Stromal cell of bone marrow (primary cell): Measurements from ENCODE around the gene CALHM5.
"Not testable (repeated sequence)": the region's sequence is repeated elsewhere in the genome, so short reads cannot be mapped to it uniquely, and the experiment has no call there.

Experiments used
- DNase-seq: peaks from one replicate; pipeline ENCODE4 v3.0.0-alpha.2; 2012; ENCODE audit warnings: low read depth

Gene CALHM5, protein sequence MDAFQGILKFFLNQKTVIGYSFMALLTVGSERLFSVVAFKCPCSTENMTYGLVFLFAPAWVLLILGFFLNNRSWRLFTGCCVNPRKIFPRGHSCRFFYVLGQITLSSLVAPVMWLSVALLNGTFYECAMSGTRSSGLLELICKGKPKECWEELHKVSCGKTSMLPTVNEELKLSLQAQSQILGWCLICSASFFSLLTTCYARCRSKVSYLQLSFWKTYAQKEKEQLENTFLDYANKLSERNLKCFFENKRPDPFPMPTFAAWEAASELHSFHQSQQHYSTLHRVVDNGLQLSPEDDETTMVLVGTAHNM

DNA sequence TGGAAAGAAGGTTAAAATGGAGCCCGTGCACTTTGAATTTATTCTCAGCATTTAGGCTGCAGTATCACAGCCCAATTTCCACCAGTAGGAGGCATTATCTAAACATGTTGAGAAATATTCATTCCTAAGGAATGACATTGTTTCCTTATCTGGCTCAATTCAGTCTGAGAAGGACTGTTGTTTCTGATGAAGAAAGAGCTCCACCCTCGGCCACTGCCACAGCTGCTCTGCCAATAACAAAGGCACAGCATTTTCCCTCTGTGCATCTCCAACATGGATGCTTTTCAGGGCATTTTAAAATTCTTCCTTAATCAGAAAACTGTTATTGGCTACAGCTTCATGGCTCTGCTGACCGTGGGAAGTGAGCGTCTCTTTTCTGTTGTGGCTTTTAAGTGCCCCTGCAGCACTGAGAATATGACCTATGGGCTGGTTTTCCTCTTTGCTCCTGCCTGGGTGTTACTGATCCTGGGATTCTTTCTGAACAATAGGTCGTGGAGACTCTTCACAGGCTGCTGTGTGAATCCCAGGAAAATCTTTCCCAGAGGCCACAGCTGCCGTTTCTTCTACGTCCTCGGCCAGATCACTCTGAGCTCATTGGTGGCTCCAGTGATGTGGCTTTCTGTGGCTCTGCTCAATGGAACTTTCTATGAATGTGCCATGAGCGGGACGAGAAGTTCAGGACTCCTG is at the start of gene CALHM5:
CALHM5 (plus strand) TSS at position 216 of the 687 bp plus-strand sequence; CDS start at position 274, 58 bp downstream.
- peak; percentile 87 for DNase-seq

DNA sequence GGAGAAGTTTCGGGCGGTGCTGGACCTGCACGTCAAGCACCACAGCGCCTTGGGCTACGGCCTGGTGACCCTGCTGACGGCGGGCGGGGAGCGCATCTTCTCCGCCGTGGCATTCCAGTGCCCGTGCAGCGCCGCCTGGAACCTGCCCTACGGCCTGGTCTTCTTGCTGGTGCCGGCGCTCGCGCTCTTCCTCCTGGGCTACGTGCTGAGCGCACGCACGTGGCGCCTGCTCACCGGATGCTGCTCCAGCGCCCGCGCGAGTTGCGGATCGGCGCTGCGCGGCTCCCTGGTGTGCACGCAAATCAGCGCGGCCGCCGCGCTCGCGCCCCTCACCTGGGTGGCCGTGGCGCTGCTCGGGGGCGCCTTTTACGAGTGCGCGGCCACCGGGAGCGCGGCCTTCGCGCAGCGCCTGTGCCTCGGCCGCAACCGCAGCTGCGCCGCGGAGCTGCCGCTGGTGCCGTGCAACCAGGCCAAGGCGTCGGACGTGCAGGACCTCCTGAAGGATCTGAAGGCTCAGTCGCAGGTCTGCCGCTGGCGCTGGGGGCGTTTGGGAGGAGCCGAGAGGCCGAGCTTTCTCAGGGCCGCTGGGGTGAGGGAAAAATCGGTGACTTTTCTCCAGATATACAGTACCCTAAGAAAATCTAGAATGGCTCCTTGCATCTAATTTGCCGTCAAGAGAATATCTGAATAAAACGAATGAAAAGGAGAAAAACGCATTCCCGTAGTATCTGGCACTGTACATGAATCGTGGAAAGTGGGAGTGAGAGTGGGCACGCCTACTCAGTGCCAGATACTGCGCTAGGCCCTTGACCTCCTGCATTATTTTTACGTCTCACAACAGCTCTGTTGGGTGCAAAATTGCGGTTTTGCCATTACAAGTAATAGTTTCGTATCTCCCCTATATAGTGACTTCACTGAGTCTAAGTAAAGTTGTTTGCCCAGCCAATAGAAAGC is 49.2 kb upstream of the CALHM5 start:
- DNase-seq: no peak

DNA sequence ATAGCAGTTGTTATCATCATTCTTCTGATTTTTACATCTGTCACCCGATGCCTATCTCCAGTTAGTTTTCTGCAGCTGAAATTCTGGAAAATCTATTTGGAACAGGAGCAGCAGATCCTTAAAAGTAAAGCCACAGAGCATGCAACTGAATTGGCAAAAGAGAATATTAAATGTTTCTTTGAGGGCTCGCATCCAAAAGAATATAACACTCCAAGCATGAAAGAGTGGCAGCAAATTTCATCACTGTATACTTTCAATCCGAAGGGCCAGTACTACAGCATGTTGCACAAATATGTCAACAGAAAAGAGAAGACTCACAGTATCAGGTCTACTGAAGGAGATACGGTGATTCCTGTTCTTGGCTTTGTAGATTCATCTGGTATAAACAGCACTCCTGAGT is 48.1 kb upstream of the CALHM5 start:
- no peak for DNase-seq

DNA sequence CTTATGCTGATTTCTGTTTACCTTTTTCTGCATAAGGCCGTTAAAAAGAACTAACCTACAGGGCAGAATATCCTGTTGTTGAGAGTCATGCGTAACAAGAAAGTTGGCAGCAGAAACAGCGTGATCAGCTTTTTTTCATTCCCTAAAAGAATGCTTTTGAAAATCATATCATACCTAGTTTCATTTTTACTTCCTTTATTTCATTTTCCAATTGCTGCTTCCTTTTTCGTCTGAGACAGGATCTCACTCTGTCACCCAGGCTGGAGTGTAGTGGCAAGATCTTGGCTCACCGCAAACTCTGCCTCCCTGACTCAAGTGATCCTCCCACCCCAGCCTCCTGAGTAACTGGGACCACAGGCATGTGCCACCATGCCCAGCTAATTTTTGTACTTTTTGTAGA is 46.2 kb upstream of the CALHM5 start:
- DNase-seq: no peak

DNA sequence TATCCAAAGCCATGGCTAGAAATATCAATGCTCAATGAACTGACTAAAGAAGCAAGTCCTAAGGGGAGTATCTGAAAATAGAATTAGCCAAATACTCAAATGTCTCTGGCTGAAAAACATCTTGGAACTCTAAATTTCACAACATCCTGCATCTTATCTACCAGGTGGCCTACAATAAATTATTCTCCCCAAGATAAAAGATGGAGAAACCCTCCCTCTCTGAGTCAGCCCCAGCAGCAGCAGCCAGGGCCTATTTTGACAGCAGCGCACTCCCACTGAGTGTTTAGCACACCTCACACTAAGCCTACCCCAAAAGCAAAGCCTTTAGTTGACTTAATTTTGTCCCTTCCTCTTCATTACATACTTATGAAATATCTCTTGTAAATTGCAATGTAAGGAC is 44.3 kb upstream of the CALHM5 start:
- DNase-seq: no peak

DNA sequence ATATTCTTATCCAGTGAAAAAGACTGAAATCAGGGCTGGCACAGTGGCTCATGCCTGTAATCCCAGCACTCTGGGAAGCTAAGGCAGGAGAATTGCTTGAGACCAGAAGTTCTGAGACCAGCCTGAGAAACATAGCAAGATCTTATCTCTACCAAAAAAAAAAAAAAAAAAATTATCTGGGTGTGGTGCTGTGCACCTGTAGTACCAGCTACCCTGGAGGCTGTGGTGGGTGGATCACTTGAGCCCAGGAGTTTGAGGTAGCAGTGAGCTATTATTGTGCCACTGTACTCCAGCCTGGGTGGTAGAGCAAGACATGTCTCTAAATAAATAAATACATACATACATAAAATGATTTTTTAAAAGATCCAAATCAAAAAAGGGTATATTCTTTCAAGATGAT is 43.9 kb upstream of the CALHM5 start:
- DNase-seq: no peak

DNA sequence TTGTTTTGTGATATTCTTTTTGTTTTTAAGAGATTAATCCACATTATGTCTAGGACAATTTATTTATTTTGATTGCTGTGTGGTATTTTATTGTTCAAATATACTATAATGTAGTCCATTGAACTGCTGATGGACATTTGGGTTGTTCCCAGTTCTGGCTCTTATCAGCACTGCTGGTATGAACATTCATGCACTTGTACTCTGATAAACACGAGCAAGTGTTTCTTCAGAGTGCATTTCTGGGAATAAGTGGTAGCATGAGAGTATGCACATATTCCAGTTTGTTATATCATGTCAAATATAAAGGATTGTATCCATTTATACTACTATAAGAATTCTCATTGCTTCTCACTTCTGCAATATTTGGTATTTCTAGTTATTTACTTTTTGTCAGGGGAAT is 43.1 kb upstream of the CALHM5 start:
- no peak for DNase-seq

DNA sequence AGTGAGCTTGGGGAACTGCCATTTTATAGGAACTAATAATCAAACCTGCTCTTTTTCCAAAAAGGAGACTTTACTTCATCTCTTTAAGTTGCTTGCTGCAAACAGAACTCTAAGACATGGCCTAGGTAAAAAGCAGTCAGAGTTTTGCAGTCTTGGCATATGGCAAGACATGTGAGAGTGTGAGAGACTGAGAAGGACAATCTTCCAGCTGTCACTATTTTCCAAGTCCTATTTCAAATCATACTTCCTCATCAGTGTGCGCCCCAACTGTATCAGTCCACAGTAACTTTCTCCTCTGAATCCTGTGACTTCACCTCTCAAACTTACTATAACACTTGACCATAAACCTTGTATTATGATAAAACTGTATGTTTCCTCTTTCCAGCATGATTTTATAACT is 39.9 kb upstream of the CALHM5 start:
- no peak for DNase-seq

DNA sequence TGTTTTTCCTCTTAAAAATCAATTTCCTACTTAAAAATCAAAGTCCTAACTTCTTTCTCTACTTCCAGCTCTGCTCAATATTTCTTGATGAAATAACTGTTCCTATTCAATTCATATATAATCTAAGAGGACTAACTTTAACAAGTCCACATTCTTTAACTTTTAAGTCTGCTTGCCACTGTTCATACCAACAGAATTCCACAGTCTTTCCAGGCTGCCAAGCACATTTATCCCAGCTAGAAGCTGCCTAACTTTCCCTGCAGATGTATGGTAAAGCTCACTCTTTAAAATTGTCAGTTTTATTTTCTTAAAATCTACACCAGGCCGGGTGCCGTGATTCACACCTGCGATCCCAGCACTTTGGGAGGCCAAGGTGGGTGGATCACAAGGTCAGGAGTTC is 38.7 kb upstream of the CALHM5 start:
- DNase-seq: no peak

DNA sequence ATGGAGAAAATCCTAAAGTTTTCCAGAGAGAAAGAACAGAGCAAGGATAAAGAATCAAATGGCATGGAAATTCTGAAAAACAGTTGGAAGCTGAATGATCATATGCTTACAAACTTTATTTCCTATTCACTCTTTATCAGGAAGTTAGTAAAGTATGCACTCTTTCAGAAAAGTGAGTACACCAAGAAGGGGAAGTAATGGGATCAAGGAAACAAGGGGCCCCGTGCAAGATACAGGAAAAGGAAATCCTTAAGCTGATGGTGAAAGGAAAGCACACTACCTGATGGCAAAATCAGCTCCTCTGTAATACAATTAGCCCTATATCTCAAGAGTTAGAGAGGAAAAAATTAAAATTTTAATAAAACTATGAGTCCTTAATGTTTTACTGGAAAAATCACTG is 36.3 kb upstream of the CALHM5 start:
- no peak for DNase-seq

DNA sequence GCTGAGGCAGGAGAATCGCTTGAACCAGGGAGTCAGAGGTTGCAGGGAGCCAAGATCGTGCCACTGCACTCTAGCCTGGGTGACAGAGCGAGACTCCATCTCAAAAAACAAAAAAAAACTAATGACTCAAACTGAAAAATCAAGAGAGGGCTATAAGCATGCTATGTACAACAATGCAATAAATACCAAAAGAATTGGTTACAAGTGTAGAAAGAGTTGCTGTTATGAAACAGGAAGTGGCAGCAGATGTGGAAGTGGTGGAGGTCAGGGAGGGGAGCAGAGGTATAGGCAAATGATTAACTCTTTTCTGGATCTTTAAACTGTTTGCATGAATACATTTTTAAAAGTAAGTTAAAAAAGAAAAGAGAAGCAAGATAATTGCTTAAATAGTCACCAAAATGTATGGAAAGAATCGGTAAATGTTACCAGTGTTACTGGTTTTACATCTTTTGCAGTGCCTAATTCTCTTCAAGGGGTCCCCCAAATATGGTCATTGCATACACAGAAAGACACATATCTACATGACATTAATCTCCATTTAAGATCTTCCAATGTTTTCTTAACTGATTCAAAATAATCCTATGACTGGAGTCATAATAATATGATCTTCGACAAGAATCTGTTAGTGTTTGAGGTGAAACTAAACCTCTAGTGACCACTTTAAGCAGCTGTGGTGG is 35.3 kb upstream of the CALHM5 start:
- no peak for DNase-seq

DNA sequence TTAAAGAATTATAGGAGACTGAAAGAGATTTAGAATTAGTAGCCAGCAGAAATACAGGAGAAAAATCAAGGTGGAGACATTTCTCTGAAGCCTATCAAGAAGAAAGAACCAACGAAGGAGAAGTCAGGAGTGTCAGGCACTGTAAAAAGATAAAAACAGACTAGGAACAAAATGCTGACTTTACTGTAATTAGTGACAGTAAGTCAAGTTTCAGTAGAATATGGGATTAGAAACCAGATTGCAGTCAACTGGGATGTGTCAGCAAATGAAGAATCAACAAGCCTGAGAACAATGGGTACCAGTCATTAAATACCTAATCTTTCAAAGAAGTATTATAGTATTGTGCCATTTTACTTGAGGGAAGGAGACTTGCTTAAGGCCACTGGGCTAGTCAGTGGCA is 28.7 kb upstream of the CALHM5 start:
- DNase-seq: no peak

DNA sequence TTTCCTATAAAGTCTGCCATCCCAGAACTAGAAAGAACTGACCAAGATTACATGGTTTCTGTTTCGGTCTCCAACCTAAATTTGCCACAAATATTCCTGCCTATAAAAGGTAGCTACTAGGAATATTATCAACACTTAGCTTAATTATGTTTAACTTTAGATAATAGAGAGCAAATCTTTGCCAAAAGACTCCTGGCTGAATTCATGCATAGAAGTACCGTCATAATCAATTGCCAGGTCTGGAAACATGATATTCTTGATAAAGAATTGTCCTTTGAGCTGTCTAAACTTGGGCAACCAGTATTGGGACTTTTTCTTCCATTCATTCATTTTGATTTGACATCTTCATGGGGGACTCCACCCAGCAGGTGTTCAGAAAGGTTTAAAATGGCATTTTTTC is 27.8 kb upstream of the CALHM5 start:
- no peak for DNase-seq

DNA sequence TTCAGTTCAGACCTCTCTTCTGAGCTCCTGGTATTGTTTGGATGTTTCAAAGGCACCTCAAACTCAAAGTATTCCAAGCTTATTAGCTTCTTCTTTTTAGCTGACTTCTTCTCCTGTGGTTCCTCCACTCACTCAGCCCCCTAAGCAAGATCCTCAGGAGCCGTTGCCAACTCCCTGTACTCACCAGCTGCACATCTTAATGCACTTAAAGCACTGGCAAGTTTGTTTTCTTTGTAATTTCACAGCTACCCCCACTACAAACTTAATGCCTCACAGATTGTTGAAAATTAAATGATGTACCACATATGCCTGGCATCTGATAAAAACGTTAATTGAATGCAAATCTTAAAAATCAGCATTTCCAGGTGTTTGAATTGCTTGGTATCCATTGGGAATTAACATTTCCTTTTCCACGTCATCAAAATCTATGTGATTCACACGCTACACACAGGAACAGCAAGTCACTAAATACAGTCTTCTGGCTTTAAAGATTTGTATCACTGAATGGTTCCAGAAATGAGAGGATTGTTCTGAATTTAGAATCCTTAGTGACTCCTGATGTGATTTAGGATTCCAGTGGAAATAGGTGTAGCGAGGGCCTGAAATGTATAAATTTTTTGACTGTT is 25.8 kb upstream of the CALHM5 start:
- no peak for DNase-seq

DNA sequence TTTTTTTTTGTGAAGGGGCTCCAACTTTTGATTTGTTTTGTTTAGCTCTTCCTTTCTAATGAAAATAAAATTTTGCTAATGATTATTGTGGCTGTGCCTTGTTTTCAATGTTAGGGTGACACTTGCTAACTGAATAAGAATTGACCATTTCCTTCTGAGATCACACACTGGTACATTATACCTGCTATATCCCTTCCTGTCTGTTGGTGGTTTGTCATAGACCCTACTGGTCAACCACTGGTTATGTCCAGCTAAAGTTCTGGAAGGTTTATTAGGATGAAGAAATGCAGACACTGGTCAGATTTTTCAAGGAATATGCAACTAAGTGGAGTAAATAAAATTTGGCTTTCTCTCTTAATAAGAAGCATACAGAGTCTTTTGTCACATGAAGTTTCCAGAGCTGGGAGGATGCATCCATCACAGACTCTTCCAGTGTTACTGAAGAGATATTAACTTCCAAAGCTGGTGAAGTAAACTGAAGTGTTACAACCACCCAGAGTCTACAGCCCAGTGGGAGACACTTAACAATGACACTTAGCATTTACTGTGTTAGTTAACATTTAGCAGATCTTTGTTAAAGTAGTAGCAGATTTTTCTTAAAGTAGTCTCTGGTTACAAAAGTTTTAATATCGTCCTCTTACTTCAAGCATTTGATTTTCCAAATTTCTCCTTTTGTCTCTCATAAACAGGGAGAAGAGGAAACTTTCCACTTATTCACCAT is 19.7 kb upstream of the CALHM5 start:
- DNase-seq: no peak

DNA sequence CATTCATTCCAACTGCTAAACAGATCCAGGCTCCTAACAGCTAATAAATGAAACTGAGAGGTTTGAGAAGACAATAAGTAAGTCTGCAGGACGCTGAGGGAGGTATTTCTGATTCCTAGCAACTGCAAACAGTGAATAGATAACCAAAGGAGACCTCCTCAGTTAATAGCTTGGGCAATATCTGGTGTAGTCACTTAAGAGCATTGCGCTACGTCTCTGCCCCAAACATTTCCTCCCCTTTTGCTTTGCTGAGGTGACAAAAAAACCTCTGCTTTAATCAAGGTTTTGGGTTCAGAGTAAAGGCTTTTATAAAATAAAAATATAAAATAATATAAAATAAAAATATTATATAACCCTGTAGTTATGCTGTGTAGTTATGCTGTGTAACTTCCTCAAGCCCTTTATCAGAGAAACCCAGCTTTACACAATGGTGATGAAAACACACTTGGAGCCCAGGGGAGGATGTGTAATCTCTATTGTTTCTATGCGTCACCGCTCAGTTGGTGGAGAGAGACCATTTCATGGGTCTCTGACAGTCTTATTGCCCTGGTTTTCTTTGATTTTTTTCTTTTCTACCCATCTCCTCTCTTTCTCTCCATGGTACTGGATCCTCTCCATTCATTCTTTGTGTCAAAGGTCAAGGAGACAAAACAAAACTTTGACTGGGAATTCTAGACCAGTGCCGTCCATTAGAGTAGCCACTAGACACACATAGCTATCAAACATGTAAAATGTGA is 18.9 kb upstream of the CALHM5 start:
- DNase-seq: no peak

DNA sequence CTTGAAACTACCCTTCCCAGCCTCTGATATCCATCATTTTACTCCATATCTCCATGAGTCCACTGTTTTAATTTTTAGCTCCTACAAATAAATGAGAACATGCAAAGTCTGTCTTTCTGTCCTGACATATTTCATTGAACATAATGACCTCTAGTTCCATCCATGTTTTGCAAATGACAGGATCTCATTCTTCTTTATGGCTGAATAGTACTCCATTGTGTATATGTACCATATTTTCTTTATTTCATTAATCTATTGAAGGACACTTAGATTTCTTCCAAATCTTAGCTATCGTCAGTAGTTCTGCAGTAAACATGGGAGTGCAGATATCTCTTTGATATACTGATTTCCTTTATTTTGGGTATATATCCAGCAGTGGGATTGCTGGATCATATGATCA is 16.3 kb upstream of the CALHM5 start:
- not testable (repeated sequence) for DNase-seq

DNA sequence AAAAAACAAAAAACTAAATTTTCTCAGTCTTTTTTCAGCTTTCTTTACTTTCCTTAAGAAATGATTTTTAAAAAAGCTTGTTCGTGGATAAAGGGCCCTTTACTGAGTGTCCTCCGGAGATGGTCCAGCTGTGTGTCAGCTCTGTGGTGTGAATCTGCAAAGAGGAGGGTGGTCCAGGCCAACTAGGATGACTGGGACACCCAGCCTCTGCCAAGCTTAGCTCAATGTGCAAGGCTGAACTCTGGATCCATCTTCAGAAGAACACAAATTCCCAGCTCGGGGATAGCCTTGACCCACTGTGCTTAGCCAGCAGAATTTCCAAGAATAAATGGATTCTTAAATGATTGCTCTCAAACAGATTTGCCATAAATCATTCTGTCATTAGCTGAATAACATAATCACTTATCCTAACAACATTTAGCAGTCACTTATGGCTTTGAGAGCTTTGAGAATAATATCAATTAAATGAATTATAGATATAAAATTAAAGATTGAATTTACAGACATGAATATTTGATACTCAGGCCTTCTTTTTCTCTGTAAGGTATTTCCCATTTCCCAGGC is 14.2 kb upstream of the CALHM5 start:
- DNase-seq: no peak

DNA sequence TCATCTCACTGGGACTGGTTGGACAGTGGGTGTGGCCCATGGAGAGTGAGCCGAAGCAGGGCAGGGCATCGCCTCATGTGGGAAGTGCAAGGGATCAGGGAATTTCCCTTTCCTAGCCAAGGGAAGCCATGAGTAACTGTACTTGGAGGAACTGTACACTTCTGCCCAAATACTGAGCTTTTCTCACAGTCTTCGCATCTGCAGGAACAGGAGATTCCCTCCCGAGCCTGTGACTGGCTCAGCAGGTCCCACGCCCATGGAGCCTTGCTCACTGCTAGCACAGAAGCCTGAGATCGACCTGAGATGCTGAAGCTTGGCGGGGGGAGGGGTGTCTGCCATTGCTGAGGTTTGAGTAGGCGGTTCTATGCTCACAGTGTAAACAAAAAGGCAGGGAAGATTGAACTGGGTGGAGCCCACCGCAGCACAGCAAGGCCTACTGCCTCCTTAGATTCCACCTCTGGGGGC is 10.4 kb upstream of the CALHM5 start:
- no peak for DNase-seq

DNA sequence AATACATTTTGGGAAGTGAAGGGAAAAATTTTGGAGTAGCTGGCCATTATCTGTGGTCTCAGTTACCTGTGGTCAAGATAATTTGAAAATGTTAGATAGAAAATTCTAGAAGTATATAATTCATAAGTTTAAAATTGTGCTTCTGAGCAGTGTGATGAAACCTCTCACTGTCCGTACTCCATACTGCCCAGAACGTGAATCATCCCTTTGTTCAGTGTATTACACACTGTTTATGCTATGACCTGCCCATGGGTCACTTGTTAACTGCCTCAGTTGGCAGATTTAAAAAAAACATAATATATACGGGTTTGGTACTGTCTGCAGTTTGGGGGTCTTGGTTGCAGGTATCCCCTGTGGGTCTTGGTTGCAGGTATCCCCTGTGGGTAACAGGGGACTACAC is 4.1 kb upstream of the CALHM5 start:
- DNase-seq: peak; percentile 6
